WTC11 (cell line): ENCODE measurements around the gene COQ9. TPM values are rescaled to one million over a fixed set of nuclear protein-coding genes. Genes with fewer than 3 reads are reported as not detected.

Experiments
- ATAC-seq: fragments of 200-7000 bp; cut with Tn5 transposase; 2 replicates; pipeline ENCODE4 v1.10.0; 2021; ENCODE audit warnings: mild to moderate bottlenecking, moderate library complexity
- CTCF ChIA-PET: fragments of 300-600 bp; sonication (Branson Sonifier 250); formaldehyde crosslinking; loops from one replicate; lab custom pipeline; 2021; ENCODE audit warnings: antibody characterized with exemption; lab: Charles Lee
- POLR2A ChIA-PET: fragments of 350-600 bp; sonication (Branson Sonifier 250); formaldehyde crosslinking; loops from one replicate; lab custom pipeline; 2021; ENCODE audit warnings: antibody characterized with exemption; lab: Charles Lee
- DNase-seq: peaks from one replicate; pipeline ENCODE4 v3.0.0; 2021; ENCODE audit warnings: low spot score
- H3K27ac Mint-ChIP-seq: 2 replicates; pipeline ENCODE4 v1.8.0; 2021; ENCODE audit warnings: mixed read lengths
- H3K27me3 Mint-ChIP-seq: 2 replicates; pipeline ENCODE4 v1.8.0; 2021; ENCODE audit warnings: low read depth, mild to moderate bottlenecking, moderate library complexity, mixed read lengths
- H3K36me3 Mint-ChIP-seq: 2 replicates; pipeline ENCODE4 v1.8.0; 2021; ENCODE audit warnings: mixed read lengths
- H3K4me1 Mint-ChIP-seq: 2 replicates; pipeline ENCODE4 v1.8.0; 2022; ENCODE audit warnings: mixed read lengths
- H3K4me3 Mint-ChIP-seq: 2 replicates; pipeline ENCODE4 v1.8.0; 2021; ENCODE audit warnings: mild to moderate bottlenecking, moderate library complexity, mixed read lengths
- H3K9me3 Mint-ChIP-seq: 2 replicates; pipeline ENCODE4 v1.8.0; 2021; ENCODE audit warnings: mixed read lengths
- EMX1 ChIP-seq: fragments of 250-450 bp; sonication (Bioruptor Pico); IDR thresholded peaks from 2 replicates; pipeline ENCODE4 v1.8.0; 2021; ENCODE audit warnings: mild to moderate bottlenecking
- FOXJ3 ChIP-seq: sonication (generic); formaldehyde crosslinking; IDR thresholded peaks from 2 replicates; pipeline ENCODE4 v1.9.0; 2021; ENCODE audit warnings: missing genetic modification reagents, mild to moderate bottlenecking, borderline replicate concordance
- FOXP1 ChIP-seq: sonication (generic); formaldehyde crosslinking; IDR thresholded peaks from 2 replicates; pipeline ENCODE4 v1.8.0; 2022; ENCODE audit warnings: missing genetic modification reagents, mild to moderate bottlenecking, moderate library complexity, borderline replicate concordance
- FOXP4 ChIP-seq: sonication (generic); formaldehyde crosslinking; IDR thresholded peaks from 2 replicates; pipeline ENCODE4 v1.8.0; 2022; ENCODE audit warnings: mild to moderate bottlenecking, missing genetic modification reagents
- HMGA2 ChIP-seq: fragments of 250-450 bp; sonication (Bioruptor Pico); IDR thresholded peaks from 2 replicates; pipeline ENCODE4 v1.4.0; 2021; ENCODE audit warnings: mild to moderate bottlenecking, moderate library complexity
- JUN ChIP-seq: sonication (generic); formaldehyde crosslinking; IDR thresholded peaks from 2 replicates; pipeline ENCODE4 v1.8.0; 2023; ENCODE audit warnings: mild to moderate bottlenecking, missing genetic modification reagents
- KAT7 ChIP-seq: sonication (generic); formaldehyde crosslinking; IDR thresholded peaks from 2 replicates; pipeline ENCODE4 v1.8.1; 2023; ENCODE audit warnings: missing genetic modification reagents, mild to moderate bottlenecking, borderline replicate concordance
- NFYB ChIP-seq: sonication (generic); formaldehyde crosslinking; conservative IDR thresholded peaks from 2 replicates; pipeline ENCODE4 v1.8.0; 2022; ENCODE audit warnings: low read depth, missing genetic modification reagents
- OVOL2 ChIP-seq: fragments of 250-450 bp; sonication (Bioruptor Pico); IDR thresholded peaks from 2 replicates; pipeline ENCODE4 v1.9.0; 2021; ENCODE audit warnings: mild to moderate bottlenecking, borderline replicate concordance
- PRRX2 ChIP-seq: fragments of 250-450 bp; sonication (Bioruptor Pico); IDR thresholded peaks from 2 replicates; pipeline ENCODE4 v1.8.0; 2021; ENCODE audit warnings: mild to moderate bottlenecking
- USF1 ChIP-seq: sonication (generic); formaldehyde crosslinking; IDR thresholded peaks from 2 replicates; pipeline ENCODE4 v1.8.0; 2022; ENCODE audit warnings: mild to moderate bottlenecking, missing genetic modification reagents
- ZNF138 ChIP-seq: sonication (generic); formaldehyde crosslinking; conservative IDR thresholded peaks from 2 replicates; pipeline ENCODE4 v1.8.1; 2022; ENCODE audit warnings: mild to moderate bottlenecking, moderate library complexity, missing genetic modification reagents
- ZNF281 ChIP-seq: sonication (generic); formaldehyde crosslinking; IDR thresholded peaks from 2 replicates; pipeline ENCODE4 v1.8.0; 2023; ENCODE audit warnings: mild to moderate bottlenecking, missing genetic modification reagents
- ZNF317 ChIP-seq: sonication (generic); formaldehyde crosslinking; IDR thresholded peaks from 2 replicates; pipeline ENCODE4 v1.8.1; 2023; ENCODE audit warnings: low read depth, mild to moderate bottlenecking, moderate library complexity, missing genetic modification reagents, borderline replicate concordance
- ZNF423 ChIP-seq: fragments of 250-450 bp; sonication (Bioruptor Pico); IDR thresholded peaks from 2 replicates; pipeline ENCODE4 v2.1.2; 2022; ENCODE audit warnings: mild to moderate bottlenecking, moderate library complexity
- total RNA-seq: library from RNA; stranded (reverse); gene quantifications from 3 replicates; pipeline ENCODE4 v1.2.3, GENCODE V29; 2021
- TF ChIP-seq, protein P1 (sequence below): sonication (generic); formaldehyde crosslinking; IDR thresholded peaks from 2 replicates; pipeline ENCODE4 v1.8.0; 2022; ENCODE audit warnings: mild to moderate bottlenecking, missing genetic modification reagents
- TF ChIP-seq, protein P2 (sequence below): sonication (generic); formaldehyde crosslinking; IDR thresholded peaks from 2 replicates; pipeline ENCODE4 v1.8.0; 2022; ENCODE audit warnings: missing genetic modification reagents
- TF ChIP-seq, protein P3 (sequence below): sonication (generic); formaldehyde crosslinking; conservative IDR thresholded peaks from 2 replicates; pipeline ENCODE4 v1.8.1; 2022; ENCODE audit warnings: mild to moderate bottlenecking, missing genetic modification reagents
- TF ChIP-seq, protein P4 (sequence below): sonication (generic); formaldehyde crosslinking; IDR thresholded peaks from 2 replicates; pipeline ENCODE4 v1.8.1; 2022; ENCODE audit warnings: mild to moderate bottlenecking, moderate library complexity, missing genetic modification reagents

Gene COQ9
- total RNA-seq, 1 experiment from 2014 or later = 39.2 TPM

DNA sequence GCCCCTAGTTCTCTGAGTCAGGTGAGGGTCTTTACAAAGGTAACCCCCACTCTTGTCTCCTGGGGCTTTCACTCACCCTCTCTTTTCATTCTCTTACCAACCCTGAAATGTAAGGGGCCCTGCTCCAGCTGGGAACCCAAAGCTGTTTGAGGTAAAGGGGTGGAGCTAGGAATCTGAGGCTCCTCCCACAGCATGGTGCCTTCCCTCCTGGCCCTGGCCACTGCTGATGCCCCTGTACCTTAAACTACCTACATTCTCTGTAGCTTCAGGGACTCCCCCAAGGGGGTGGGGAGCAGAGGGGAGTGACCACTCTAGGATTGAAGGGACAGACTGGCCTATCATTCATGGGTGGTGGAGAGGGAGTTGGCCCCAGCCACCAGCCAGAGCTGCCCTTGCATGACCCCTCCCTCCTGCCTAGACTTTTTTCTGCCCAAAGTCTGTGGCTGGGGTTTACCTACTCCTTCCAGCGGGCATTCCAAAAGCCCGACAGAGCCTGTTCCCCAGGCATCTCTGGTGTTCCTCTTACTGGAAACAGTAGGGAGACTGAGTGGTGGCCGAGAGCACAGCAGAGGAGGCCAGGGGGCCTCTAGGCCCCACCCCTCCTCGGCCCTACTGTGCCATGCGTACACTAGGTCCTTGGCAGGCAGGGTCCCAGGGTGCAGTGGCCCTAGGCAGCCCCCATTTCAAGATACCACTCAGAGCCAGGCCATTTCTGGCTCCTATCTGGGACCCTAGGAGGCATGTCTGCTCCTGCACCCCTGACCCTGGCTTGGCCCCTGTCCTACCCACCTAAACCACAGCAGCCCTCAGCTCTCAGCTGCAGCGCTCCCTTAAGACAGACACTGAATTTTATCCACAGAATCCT lies 29.5 kb downstream of the COQ9 start:
- ATAC-seq (peak; percentile 2; the same call in 1 of the 2 replicates), DNase-seq (peak; percentile 62)
- Mint-ChIP-seq H3K27ac (no peak overlapping the region; the same call in 1 of the 2 replicates), H3K4me3 (no peak overlapping the region), H3K9me3 (no peaks in the 10 kb centered on the region), H3K36me3 (0 out of 2 replicates have a peak, but pooled peaks cover 6% of the 10 kb centered on the region), H3K27me3 (peaks cover 6% of the 10 kb centered on the region), H3K4me1 (peaks cover 67% of the 10 kb centered on the region)
- CTCF ChIA-PET = interaction anchor here (0.6 to 8.2 kb wide), 16 partner anchors 11 to 155 kb away, joined by 3 to 80 read pairs (median 6); partner anchors contain the start of genes CCDC102A, CIAPIN1, COQ9 and POLR2C
- POLR2A ChIA-PET = interaction anchor here (1.6 kb wide), 1 partner anchor 10 kb away, joined by 7 read pairs; the partner anchor contains the start of gene DOK4
- TF ChIP-seq, protein P1, sequence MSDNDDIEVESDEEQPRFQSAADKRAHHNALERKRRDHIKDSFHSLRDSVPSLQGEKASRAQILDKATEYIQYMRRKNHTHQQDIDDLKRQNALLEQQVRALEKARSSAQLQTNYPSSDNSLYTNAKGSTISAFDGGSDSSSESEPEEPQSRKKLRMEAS (CRISPR knock-in tag) = no peak
- no peak for TF ChIP-seq HMGA2
- no peak for TF ChIP-seq JUN
- TF ChIP-seq EMX1 (CRISPR knock-in tag) = no peak
- TF ChIP-seq FOXP1 (CRISPR knock-in tag) = no peak
- TF ChIP-seq KAT7 (CRISPR knock-in tag) = no peak
- TF ChIP-seq FOXP4 (CRISPR knock-in tag) = no peak

DNA sequence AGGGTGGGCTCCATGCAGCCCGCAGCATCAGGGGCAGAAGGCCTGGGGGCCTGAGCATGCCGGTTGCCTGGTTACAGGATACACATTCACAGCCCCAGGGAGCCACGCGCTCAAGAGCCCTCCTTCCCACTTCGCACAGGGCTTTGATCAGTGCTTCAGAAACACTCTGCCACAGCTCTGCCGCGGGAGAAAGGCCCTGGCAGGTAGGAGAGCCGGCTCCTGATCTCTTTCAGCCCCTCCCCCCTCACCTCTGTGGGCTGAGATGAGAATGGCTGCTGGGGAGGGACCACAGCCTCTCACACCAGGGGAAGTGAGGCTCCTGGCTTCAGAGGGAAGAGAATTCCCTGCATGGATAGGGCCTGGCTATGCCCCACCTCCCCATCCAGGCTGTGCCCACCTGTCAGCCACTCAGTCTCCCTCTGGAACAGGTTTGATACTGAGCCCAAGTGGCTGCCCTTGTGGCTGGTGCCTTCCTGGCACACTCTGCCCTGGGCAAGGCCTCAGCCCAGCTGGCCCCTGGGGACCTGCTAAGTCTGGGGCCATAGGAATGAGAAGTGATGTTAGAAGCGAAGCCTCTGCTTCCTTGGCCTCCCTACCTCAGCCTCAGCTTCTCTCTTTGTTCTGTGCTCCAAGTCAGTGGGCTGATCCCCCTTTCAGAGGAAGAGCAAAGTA lies 30.4 kb downstream of the COQ9 start:
- H3K27me3 Mint-ChIP-seq = peaks cover 6% of the 10 kb centered on the region
- no peak overlapping the region for H3K4me3 Mint-ChIP-seq
- peaks cover 58% of the 10 kb centered on the region for H3K4me1 Mint-ChIP-seq
- H3K27ac Mint-ChIP-seq = no peak overlapping the region
- DNase-seq (peak; percentile 44), ATAC-seq (no peak)
- 0 out of 2 replicates have a peak, but pooled peaks cover 2% of the 10 kb centered on the region for H3K36me3 Mint-ChIP-seq
- CTCF ChIA-PET = interaction anchor here (1.4 to 8.2 kb wide), 8 partner anchors 15 to 61 kb away, joined by 5 to 80 read pairs (median 12); partner anchors contain the start of genes CIAPIN1, COQ9 and POLR2C
- POLR2A ChIA-PET = no interaction called here
- H3K9me3 Mint-ChIP-seq = no peaks in the 10 kb centered on the region
- TF ChIP-seq PRRX2 (CRISPR knock-in tag) (no peak), USF1 (CRISPR knock-in tag) (no peak), ZNF138 (no peak), NFYB (CRISPR knock-in tag) (no peak), OVOL2 (CRISPR knock-in tag) (no peak), FOXP4 (CRISPR knock-in tag) (no peak), ZNF423 (no peak), ZNF281 (CRISPR knock-in tag) (no peak), ZNF317 (no peak), FOXJ3 (CRISPR knock-in tag) (no peak)
- TF ChIP-seq, protein P2, sequence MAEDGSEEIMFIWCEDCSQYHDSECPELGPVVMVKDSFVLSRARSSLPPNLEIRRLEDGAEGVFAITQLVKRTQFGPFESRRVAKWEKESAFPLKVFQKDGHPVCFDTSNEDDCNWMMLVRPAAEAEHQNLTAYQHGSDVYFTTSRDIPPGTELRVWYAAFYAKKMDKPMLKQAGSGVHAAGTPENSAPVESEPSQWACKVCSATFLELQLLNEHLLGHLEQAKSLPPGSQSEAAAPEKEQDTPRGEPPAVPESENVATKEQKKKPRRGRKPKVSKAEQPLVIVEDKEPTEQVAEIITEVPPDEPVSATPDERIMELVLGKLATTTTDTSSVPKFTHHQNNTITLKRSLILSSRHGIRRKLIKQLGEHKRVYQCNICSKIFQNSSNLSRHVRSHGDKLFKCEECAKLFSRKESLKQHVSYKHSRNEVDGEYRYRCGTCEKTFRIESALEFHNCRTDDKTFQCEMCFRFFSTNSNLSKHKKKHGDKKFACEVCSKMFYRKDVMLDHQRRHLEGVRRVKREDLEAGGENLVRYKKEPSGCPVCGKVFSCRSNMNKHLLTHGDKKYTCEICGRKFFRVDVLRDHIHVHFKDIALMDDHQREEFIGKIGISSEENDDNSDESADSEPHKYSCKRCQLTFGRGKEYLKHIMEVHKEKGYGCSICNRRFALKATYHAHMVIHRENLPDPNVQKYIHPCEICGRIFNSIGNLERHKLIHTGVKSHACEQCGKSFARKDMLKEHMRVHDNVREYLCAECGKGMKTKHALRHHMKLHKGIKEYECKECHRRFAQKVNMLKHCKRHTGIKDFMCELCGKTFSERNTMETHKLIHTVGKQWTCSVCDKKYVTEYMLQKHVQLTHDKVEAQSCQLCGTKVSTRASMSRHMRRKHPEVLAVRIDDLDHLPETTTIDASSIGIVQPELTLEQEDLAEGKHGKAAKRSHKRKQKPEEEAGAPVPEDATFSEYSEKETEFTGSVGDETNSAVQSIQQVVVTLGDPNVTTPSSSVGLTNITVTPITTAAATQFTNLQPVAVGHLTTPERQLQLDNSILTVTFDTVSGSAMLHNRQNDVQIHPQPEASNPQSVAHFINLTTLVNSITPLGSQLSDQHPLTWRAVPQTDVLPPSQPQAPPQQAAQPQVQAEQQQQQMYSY (CRISPR knock-in tag) = no peak
- TF ChIP-seq, protein P3, sequence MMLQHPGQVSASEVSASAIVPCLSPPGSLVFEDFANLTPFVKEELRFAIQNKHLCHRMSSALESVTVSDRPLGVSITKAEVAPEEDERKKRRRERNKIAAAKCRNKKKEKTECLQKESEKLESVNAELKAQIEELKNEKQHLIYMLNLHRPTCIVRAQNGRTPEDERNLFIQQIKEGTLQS = no peak
- TF ChIP-seq, protein P4, sequence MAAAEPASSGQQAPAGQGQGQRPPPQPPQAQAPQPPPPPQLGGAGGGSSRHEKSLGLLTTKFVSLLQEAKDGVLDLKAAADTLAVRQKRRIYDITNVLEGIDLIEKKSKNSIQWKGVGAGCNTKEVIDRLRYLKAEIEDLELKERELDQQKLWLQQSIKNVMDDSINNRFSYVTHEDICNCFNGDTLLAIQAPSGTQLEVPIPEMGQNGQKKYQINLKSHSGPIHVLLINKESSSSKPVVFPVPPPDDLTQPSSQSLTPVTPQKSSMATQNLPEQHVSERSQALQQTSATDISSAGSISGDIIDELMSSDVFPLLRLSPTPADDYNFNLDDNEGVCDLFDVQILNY = no peak
